GM19452 (cell line): Measurements from ENCODE around the gene HNRNPC.
"Not testable (repeated sequence)": the region's sequence is repeated elsewhere in the genome, so short reads cannot be mapped to it uniquely, and the experiment has no call there.

Experiments
- ATAC-seq: cut with Tn5 transposase; IDR thresholded peaks from one replicate; pipeline ENCODE4 v1.9.1; 2021; ENCODE audit not compliant: unreplicated experiment

HNRNPC gene

GRCh38 chr14:21213652-21214051 lies 55.6 kb downstream of the HNRNPC start:
- no peak for ATAC-seq

DNA sequence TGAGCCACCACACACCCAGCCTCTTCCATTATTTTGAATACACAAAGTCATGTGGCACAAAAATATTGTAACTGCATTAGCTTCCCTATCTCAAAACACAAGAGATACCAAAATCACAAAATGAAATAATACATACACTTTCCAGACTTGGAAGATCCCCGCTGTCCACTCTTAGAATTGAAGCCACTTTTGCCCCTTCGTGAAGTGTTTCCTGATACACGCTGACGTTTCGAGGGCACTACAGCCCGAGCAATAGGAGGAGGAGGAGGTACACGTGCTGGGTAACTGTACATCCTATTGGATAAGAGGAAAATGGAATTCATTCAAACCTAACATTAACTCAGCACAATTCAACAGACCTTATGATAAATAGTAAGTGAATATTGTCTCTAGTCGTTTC lies 56.4 kb downstream of the HNRNPC start:
- ATAC-seq, result not testable (repeated sequence)

DNA sequence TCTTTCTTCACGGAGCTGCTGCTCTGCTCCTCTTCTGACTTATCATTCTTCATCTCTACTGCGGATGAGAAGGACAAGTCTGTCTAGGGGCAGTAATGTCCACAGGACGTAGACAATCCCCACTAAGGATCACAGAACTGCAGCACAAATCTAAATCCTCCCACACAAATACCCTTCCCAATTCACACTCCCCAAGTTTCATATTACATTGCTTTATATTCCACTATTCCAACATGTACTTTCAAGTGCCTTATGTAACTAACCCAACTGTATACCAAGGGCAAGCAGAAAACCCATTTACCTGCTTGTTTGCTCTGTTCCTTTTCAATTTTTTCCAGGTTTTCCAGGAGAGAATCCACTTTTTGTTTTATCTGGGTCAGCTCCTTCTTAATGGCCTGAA lies 57.7 kb downstream of the HNRNPC start:
- no peak for ATAC-seq

DNA sequence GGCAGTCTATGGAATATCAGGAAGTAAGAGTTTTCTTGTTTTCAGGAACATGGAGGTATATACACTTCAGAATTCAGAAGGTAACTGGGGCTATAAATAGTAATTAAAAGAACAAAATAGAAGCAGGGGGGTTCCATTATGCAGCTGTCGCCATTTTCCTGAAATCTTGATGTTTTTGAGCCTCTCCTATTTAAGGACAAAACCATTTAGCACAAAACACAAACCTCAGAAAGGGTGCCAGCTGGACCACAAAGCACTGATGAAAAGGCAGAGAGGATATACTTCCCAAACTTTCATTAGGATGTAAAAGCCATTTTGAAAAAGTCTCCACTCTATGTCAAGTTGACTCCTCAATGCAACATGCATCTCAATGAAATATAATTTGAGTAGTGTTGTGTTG lies 59.2 kb downstream of the HNRNPC start:
- ATAC-seq, result no peak

- no peak for ATAC-seq
Measured at GRCh38 chr14:21209185-21209584, 60.1 kb downstream of the HNRNPC start.

DNA sequence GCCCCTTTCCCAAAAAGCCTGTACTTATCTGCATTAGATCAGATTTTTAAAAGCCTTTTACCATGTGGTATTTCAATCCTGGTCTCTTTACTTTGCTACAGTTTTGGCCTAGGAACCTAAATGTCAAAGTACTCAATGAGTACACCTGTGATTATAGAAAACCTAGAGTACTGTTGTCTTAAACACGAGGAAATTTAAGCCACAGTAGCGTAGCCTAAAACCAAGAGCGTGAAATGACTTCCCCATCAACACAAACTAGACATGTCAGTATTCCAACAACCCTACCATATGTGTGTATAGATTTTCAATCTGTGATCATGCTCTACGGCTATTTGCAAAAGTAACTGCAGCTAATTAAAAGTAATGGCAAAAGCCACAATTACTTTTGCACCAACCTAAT lies 60.7 kb downstream of the HNRNPC start:
- no peak for ATAC-seq

- ATAC-seq, result no peak
Measured at GRCh38 chr14:21206753-21207684, 62.2 kb downstream of the HNRNPC start.

DNA sequence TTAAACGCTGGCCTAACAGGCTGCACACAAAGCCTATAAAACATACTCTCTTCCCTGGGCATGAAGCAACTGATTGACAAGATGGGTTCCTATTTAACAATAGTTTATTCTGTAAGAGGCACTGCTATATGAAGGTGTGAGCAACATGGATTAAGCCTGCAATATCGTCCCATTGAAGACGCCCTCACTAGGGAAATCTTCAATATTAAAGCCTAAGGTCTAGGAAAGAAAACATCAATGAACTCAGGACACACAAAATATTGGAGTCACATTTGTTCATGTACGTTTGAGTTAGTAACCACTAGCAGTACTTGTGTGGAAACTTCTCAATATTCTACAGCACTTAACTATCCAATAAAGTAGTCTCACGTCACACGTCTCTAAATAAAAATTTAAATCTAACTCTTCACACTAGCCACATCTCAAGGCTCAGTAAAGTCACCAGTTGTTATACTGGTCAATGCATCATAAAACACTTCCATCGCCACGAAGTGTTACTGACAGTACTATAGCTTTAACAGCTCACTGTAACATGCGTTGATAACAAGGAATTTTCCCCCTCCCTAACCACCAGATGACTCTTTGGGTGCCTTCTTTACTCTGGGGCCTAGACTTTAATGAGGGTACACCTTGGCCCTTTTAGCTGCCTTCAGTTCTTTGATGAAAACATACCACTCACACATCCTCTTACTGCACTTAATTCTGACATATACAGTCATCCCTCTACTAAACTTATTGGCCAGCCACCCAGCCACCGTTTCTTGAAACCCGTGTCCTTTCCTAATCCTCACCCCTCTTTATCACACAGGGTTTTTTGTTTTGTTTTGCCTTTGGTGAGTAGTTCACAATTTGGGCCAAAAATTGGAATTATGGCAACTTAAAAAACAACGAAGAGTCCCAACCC lies 63.3 kb downstream of the HNRNPC start:
- ATAC-seq, result no peak

- ATAC-seq, result no peak
Measured at GRCh38 chr14:21205026-21205677, 64.1 kb downstream of the HNRNPC start.

GRCh38 chr14:21204167-21205025 lies 64.8 kb downstream of the HNRNPC start:
- ATAC-seq, result no peak

- no peak for ATAC-seq
Measured at GRCh38 chr14:21203470-21204166, 65.6 kb downstream of the HNRNPC start.

DNA sequence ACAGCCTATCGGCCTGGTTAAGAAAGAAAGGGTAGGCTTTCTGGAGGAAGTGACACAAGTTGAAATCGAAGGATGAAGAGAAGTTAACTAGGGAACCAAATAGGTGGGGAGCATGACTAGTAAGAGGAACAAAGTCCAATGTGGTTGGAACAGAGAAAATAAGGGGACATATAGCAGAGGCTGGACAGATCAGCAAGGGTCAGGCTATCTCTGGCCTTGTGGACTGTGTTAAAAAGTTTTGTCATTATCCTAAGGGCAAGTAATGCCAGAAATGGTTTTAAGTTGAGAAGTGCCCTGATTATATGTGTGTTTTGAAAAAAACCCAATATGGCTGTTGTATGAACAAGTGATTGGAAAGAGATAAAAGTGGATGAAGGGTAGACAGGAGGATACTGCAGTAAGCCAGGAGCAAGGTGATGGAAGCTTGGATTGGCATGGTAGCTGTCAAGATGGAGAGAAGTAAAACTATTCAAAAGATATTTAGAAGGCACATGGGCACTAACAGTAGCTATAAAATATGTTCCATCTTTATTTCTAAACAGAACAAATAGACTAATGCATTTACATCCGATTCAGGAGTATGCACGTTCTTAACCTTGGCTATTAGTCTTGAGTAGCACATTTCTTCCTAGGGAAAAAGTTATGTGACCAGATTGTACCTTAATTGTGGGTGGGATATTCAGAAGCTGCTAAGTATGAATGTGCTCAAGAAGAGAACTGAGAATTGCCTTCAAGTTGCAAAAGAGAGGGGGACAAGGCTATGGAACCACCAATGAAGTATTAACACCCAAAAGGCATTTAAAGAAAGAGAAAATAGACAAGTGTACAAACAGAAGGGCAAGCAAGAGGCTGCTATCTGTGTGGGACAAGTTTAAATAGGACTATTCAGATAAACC lies 66.5 kb downstream of the HNRNPC start:
- no peak for ATAC-seq

- no peak for ATAC-seq
Measured at GRCh38 chr14:21201732-21202462, 67.3 kb downstream of the HNRNPC start.

DNA sequence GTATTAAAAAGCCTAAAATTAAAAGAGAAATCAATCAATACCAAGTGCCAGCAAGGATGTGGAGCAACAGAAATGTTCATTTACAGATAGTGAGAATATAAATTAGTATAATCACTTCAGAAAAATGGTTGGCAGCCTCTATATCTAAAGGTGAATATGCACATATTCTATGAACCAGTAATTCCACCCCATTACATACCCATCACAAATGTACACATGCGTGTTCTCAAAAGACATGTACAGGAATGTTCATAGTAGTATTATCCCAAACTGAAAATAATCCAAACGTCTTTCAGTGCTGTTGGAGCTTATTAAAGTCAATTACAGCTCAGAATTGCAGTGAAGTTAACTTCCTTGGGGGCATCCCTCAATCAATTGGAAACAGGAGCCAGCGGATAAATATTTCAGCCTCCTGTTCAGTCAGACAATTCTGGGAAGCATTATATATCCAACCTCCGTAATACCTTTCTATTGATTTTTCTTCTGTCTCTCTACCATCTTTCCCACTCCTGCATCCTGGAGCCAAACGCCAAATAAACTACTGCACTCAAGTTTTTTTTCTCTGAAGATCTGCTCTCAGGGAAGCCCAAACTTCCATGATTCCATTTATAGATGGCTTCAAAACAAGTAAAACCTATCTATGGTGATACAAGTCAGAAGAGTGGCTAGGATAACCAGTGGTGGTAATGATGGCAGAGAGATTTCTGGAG lies 68.3 kb downstream of the HNRNPC start:
- ATAC-seq, result no peak

DNA sequence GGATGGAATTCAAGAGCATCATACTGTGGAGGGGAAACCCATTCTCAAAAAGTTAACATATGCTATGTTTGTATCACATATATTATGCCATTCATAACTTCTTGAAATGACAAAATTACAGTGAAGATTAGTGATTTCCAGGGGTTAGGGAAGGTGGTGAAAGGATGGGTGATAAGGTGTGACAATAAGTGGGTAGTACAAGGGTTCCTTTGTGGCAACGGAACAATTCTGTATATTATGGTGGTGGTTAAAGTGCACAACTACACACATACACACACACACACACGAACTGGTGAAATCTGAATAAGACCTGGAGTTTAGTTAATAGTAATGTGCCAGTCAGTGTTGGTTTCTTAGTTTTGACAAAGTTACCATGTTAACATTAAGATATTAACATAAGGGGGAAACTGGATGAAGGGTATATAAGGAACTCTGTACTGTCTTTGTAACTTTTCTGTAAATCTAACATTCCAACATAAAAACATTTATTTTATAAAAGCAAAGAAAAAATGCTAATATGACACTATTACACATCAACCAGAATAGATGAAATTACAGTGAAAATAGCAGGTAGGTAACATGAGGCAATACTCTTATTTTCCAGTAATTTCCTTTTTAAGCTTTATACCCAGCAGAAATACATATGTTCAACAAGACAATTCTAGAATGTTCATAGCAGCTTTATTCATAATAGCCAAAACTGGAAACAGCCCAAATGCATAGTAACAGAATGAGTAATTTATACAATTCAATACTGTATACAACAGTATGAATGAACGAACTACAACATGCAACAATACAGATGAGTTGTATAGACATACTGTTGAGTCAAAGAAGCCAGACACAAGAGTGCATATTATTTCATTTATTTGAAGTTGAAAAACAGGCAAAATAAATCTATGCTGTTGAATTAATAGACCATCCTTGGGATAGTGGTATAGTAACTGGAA lies 69.4 kb downstream of the HNRNPC start:
- ATAC-seq, result no peak

GRCh38 chr14:21197418-21198205 lies 71.6 kb downstream of the HNRNPC start:
- ATAC-seq, result no peak
